ENCODE measurements around the gene DOK7.

- TF ChIP-seq CTCF (IDR thresholded peaks at IDR 0.05) (no peak), POLR2A (IDR thresholded peaks at IDR 0.05) (no peak)
Observed at GRCh38 chr4:3431446-3431993, 31.6 kb upstream of the DOK7 start.
